Measurements from ENCODE around the gene SSUH2. TPM values are rescaled to one million over a fixed set of nuclear protein-coding genes. Genes with fewer than 3 reads are reported as not detected.
A peak's percentile ranks its signal among the peaks of the same experiment; 100 is the strongest.

SSUH2 gene
- total and polyA plus RNA-seq, 2 of the 13 experiments (the other 11 are each of a cell fraction or from before 2014, with no cell fraction given) = 38.1 to 136 TPM

- TF ChIP-seq IKZF5 (CRISPR knock-in tag; IDR thresholded peaks at IDR 0.05) (peak; percentile 90), YEATS4 (CRISPR knock-in tag; IDR thresholded peaks at IDR 0.05; ENCODE audit: borderline replicate concordance) (peak; percentile 66), THYN1 (CRISPR knock-in tag; IDR thresholded peaks at IDR 0.05; ENCODE audit: borderline replicate concordance, low read depth) (no peak), HOXA9 (CRISPR knock-in tag; IDR thresholded peaks at IDR 0.05; ENCODE audit: borderline replicate concordance) (no peak), NFE2L2 (IDR thresholded peaks at IDR 0.05; ENCODE audit: low read length) (no peak), ZNF644 (CRISPR knock-in tag; IDR thresholded peaks at IDR 0.05; ENCODE audit: low read depth) (peak; percentile 87), RORA (CRISPR knock-in tag; IDR thresholded peaks at IDR 0.05) (no peak), CREM (IDR thresholded peaks at IDR 0.05) (peak; percentile 79), CREM (CRISPR knock-in tag; IDR thresholded peaks at IDR 0.05) (no peak), ZNF235 (CRISPR knock-in tag; IDR thresholded peaks at IDR 0.05; ENCODE audit: borderline replicate concordance) (no peak), ZNF232 (CRISPR knock-in tag; IDR thresholded peaks at IDR 0.05; ENCODE audit: borderline replicate concordance) (0 out of 2 replicates have a peak, but pooled peaks have one; percentile 52), NAIF1 (CRISPR knock-in tag; IDR thresholded peaks at IDR 0.05; ENCODE audit: borderline replicate concordance) (no peak), ZNF792 (CRISPR knock-in tag; IDR thresholded peaks at IDR 0.05) (peak; percentile 86; the same call in 1 of the 2 replicates), ZKSCAN8 (CRISPR knock-in tag; IDR thresholded peaks at IDR 0.05; ENCODE audit: borderline replicate concordance) (peak; percentile 53; the same call in 1 of the 2 replicates)
- TF ChIP-seq, protein P1, sequence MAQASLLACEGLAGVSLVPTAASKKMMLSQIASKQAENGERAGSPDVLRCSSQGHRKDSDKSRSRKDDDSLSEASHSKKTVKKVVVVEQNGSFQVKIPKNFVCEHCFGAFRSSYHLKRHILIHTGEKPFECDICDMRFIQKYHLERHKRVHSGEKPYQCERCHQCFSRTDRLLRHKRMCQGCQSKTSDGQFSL (CRISPR knock-in tag; IDR thresholded peaks at IDR 0.05) = 0 out of 2 replicates have a peak, but pooled peaks have one; percentile 26
- TF ChIP-seq, protein P2, sequence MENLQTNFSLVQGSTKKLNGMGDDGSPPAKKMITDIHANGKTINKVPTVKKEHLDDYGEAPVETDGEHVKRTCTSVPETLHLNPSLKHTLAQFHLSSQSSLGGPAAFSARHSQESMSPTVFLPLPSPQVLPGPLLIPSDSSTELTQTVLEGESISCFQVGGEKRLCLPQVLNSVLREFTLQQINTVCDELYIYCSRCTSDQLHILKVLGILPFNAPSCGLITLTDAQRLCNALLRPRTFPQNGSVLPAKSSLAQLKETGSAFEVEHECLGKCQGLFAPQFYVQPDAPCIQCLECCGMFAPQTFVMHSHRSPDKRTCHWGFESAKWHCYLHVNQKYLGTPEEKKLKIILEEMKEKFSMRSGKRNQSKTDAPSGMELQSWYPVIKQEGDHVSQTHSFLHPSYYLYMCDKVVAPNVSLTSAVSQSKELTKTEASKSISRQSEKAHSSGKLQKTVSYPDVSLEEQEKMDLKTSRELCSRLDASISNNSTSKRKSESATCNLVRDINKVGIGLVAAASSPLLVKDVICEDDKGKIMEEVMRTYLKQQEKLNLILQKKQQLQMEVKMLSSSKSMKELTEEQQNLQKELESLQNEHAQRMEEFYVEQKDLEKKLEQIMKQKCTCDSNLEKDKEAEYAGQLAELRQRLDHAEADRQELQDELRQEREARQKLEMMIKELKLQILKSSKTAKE (CRISPR knock-in tag; IDR thresholded peaks at IDR 0.05; ENCODE audit: borderline replicate concordance) = peak; percentile 76; the same call in 1 of the 2 replicates
- TF ChIP-seq, protein P3, sequence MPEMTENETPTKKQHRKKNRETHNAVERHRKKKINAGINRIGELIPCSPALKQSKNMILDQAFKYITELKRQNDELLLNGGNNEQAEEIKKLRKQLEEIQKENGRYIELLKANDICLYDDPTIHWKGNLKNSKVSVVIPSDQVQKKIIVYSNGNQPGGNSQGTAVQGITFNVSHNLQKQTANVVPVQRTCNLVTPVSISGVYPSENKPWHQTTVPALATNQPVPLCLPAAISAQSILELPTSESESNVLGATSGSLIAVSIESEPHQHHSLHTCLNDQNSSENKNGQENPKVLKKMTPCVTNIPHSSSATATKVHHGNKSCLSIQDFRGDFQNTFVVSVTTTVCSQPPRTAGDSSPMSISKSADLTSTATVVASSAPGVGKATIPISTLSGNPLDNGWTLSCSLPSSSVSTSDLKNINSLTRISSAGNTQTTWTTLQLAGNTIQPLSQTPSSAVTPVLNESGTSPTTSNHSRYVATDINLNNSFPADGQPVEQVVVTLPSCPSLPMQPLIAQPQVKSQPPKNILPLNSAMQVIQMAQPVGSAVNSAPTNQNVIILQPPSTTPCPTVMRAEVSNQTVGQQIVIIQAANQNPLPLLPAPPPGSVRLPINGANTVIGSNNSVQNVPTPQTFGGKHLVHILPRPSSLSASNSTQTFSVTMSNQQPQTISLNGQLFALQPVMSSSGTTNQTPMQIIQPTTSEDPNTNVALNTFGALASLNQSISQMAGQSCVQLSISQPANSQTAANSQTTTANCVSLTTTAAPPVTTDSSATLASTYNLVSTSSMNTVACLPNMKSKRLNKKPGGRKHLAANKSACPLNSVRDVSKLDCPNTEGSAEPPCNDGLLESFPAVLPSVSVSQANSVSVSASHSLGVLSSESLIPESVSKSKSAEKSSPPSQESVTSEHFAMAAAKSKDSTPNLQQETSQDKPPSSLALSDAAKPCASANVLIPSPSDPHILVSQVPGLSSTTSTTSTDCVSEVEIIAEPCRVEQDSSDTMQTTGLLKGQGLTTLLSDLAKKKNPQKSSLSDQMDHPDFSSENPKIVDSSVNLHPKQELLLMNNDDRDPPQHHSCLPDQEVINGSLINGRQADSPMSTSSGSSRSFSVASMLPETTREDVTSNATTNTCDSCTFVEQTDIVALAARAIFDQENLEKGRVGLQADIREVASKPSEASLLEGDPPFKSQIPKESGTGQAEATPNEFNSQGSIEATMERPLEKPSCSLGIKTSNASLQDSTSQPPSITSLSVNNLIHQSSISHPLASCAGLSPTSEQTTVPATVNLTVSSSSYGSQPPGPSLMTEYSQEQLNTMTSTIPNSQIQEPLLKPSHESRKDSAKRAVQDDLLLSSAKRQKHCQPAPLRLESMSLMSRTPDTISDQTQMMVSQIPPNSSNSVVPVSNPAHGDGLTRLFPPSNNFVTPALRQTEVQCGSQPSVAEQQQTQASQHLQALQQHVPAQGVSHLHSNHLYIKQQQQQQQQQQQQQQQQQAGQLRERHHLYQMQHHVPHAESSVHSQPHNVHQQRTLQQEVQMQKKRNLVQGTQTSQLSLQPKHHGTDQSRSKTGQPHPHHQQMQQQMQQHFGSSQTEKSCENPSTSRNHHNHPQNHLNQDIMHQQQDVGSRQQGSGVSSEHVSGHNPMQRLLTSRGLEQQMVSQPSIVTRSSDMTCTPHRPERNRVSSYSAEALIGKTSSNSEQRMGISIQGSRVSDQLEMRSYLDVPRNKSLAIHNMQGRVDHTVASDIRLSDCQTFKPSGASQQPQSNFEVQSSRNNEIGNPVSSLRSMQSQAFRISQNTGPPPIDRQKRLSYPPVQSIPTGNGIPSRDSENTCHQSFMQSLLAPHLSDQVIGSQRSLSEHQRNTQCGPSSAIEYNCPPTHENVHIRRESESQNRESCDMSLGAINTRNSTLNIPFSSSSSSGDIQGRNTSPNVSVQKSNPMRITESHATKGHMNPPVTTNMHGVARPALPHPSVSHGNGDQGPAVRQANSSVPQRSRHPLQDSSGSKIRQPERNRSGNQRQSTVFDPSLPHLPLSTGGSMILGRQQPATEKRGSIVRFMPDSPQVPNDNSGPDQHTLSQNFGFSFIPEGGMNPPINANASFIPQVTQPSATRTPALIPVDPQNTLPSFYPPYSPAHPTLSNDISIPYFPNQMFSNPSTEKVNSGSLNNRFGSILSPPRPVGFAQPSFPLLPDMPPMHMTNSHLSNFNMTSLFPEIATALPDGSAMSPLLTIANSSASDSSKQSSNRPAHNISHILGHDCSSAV (CRISPR knock-in tag; IDR thresholded peaks at IDR 0.05; ENCODE audit: borderline replicate concordance) = no peak
Measured at GRCh38 chr3:8651418-8652323, 7.1 kb upstream of the SSUH2 start (continued).

Measured in HepG2 (cell line).